Measurements from ENCODE around the gene MBD5. TPM values are rescaled to one million over a fixed set of nuclear protein-coding genes. Genes with fewer than 3 reads are reported as not detected.

MBD5 gene
- total and polyA plus RNA-seq, 4 donors = 2.0 to 15.9 (median 9.5) TPM

DNA sequence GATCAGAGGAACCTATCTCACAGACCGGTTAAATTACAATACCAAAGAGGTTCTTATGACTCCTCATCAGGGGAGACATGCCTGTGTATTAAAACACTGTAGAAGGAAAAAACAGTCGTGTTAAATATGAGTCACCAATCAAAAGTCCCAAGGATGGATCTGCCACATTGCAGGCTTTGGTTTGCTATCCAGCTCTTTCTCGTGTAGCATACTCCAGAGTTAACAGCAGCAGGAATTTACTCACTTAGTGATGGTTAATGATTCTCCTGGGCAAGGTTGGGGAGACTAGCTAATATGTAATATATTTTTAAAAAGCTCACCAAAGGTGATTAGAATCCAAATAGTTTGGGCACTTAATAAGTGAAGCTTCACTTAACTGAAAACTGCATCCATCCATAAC lies 109.7 kb downstream of the MBD5 start:
- DNase-seq (ENCODE audit: low spot score) = no peak
- Histone ChIP-seq H3K4me1 (ENCODE audit: control insufficient read depth in 4 of 4, insufficient read depth in 4 of 4, low read length in 3 of 4) (no peaks in the 10 kb centered on the region), H3K9me3 (ENCODE audit: control insufficient read depth in 4 of 4, low read length in 3 of 4) (no peaks in the 10 kb centered on the region), H3K9ac (ENCODE audit: low read depth in 1 of 2, low read length in 2 of 2) (no peak overlapping the region), H3K27me3 (ENCODE audit: control insufficient read depth in 4 of 4, insufficient read depth in 4 of 4, low read length in 3 of 4) (no peaks in the 10 kb centered on the region), H3K4me3 (ENCODE audit: low read depth in 1 of 3, low read length in 3 of 3) (no peak overlapping the region), H3K36me3 (ENCODE audit: control insufficient read depth in 4 of 4, insufficient read depth in 3 of 4, low read depth in 1 of 4, low read length in 3 of 4) (no peaks in the 10 kb centered on the region), H3K27ac (ENCODE audit: low read depth in 1 of 2, low read length in 2 of 2) (no peak overlapping the region)
- 48% methylated on average over 3 of the region's 3 CpGs for WGBS
- peak; percentile 31 for TF ChIP-seq REST (IDR thresholded peaks at IDR 0.05)
- TF ChIP-seq ATF3 (IDR thresholded peaks at IDR 0.05) = no peak
- no peak for TF ChIP-seq FOXA2 (IDR thresholded peaks at IDR 0.05)
- no peak for TF ChIP-seq JUND (IDR thresholded peaks at IDR 0.05)
- TF ChIP-seq RXRA (IDR thresholded peaks at IDR 0.05) = no peak

DNA sequence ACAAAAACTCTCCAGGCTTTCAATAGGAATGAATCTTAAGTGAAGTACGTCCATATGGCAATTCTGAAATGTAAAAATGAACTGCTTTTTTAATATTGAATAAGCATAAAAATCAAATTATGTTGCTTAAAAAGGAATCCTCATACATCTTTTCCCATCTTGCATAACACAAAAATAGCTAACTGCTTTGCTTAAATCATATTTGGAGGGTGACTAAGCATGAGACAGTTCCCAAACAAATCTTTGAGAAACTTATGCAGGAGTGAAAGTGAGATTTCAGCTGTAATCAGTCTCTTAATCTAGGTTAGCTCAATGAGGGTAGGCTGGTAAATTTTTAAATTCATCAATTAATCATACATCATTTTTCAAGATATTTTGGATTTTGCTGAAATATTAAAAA lies 111.5 kb downstream of the MBD5 start:
- H3K4me3 ChIP-seq (ENCODE audit: low read depth in 1 of 3, low read length in 3 of 3) = no peak overlapping the region
- H3K27ac ChIP-seq (ENCODE audit: low read depth in 1 of 2, low read length in 2 of 2) = no peak overlapping the region
- H3K36me3 ChIP-seq (ENCODE audit: control insufficient read depth in 4 of 4, insufficient read depth in 3 of 4, low read depth in 1 of 4, low read length in 3 of 4) = no peaks in the 10 kb centered on the region
- H3K9ac ChIP-seq (ENCODE audit: low read depth in 1 of 2, low read length in 2 of 2) = no peak overlapping the region
- no peak for TF ChIP-seq ATF3 (IDR thresholded peaks at IDR 0.05)
- no peak for TF ChIP-seq CTCF (IDR thresholded peaks at IDR 0.05; ENCODE audit: low read depth, low read length, missing input control)
- TF ChIP-seq HNF4G (IDR thresholded peaks at IDR 0.05) = no peak
- no peak for TF ChIP-seq FOXA1 (IDR thresholded peaks at IDR 0.05)
- TF ChIP-seq REST (IDR thresholded peaks at IDR 0.05) = no peak
- WGBS = 92% methylated on average over 1 of the region's 1 CpG
- no peaks in the 10 kb centered on the region for H3K27me3 ChIP-seq (ENCODE audit: control insufficient read depth in 4 of 4, insufficient read depth in 4 of 4, low read length in 3 of 4)
- peaks cover 0 to 3% (median 0%) of the 10 kb centered on the region in 4 donors for H3K4me1 ChIP-seq (ENCODE audit: control insufficient read depth in 4 of 4, insufficient read depth in 4 of 4, low read length in 3 of 4)
- no peak for DNase-seq (ENCODE audit: low spot score)
- no peaks in the 10 kb centered on the region for H3K9me3 ChIP-seq (ENCODE audit: control insufficient read depth in 4 of 4, low read length in 3 of 4)

Data from liver (tissue), 9 donors.